GM12873 (cell line): ENCODE results near the gene OR52N5.
A peak's percentile ranks its signal among the peaks of the same experiment; 100 is the strongest.

ENCODE experiments used
- CTCF ChIP-seq: IDR thresholded peaks from 2 replicates; pipeline ENCODE4 v1.5.1; 2012; ENCODE audit warnings: low read depth, mild to moderate bottlenecking, moderate library complexity, low read length, control low read depth; ENCODE audit not compliant: insufficient read depth; ENCODE audit errors: missing control alignments

OR52N5 gene

GRCh38 chr11:5808500-5809121 is 25.5 kb upstream of the OR52N5 start, which contains the start of gene OR52N2:
Gene OR52N2 (plus strand): TSS chr11:5808924. CDS start chr11:5820336, 11,412 bp downstream.
- TF ChIP-seq CTCF = peak; percentile 84

- no peak for TF ChIP-seq CTCF
Measured at GRCh38 chr11:5807580-5807979, 24.4 kb upstream of the OR52N5 start.

DNA sequence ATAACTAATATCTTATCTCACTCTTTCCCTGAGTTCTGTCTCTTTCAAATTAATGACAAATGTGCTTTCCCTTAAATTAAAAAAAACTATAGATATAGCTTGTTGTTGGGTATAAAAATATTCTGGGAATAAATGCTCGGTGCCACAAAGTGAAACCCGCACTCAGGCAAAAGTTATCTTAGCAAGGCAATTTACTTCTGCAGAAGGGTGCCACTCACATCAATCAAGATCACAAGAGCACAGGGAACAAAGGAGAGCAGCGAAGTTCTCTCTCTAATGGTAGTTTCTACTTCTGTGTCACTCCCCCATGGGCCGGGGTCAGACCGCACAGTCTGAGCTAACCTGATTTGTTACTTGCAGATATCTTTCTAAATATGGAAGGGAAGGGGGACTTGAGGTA is 20.8 kb upstream of the OR52N5 start:
- no peak for TF ChIP-seq CTCF

- no peak for TF ChIP-seq CTCF
Measured at GRCh38 chr11:5796541-5796940, 13.4 kb upstream of the OR52N5 start.

DNA sequence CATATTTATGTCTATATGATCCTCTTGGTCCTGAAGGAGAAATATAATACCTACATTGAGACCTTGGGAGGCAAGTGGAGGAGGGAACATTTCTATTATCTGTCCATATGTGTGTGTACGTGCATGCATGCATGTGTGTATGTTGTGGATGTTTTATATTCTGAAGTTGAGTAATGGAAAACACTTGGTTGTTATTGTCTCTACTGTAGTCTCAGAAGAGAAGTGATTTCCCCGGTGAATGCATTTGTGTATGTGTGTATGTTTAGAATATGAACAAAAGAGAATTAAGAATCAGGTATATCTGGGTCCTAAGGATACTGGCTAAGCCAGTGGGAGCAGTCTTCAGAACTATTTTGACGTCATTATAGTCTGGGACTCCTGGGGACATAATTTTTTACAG is 8.0 kb upstream of the OR52N5 start, which contains the start of gene OR52N1:
Gene OR52N1 (minus strand): TSS at position 101 of the 400 bp plus-strand sequence. CDS start 2,449 bp downstream, outside the sequence.
- TF ChIP-seq CTCF = no peak

DNA sequence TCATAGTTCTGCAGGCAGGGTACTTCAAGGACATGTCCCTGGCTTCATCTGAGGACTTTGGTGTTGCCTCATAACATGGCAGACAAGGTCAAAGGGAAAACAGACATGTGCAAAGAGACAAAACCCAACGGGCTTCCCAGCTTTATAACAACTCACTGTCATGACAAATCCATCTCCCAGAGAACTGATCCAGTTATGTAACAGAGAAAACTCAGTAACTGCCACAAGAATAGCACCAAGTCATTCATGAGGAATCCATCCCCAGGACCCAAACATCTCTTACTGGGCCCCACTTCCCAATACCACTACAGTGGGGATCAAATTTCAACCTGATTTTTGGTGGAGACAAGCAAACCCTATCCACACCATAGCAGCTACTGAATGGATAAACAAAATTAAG is 16.1 kb downstream of the OR52N5 start:
- no peak for TF ChIP-seq CTCF

DNA sequence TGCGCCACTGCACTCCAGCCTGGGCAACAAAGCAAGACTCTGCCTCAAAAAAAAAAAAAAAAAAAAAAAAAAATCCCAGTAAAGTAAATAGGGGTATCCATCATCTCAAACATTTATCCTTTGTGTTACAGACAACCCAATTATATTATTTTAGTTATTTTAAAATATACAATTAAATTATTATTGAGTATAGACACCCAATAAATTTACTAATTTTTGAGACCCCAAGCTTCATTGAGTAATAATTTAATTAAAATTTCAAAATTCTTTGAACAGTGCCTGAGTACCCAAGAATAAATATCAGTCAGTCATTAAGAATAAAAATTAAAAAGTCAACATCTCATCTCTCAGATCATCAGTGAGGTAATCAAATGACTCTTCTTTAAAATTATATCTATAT is 29.2 kb downstream of the OR52N5 start, which contains the start of gene OR52N4:
Gene OR52N4 (plus strand): TSS at position 301 of the 400 bp plus-strand sequence. CDS start 498 bp downstream, outside the sequence.
- TF ChIP-seq CTCF = no peak
